Posterior cingulate gyrus (tissue), 11 donors: ENCODE data around the gene KCTD1.

Experiments used
- DNase-seq, 10 donors: peaks; one replicate each; pipeline versions ENCODE4 v3.0.0 to v3.0.0-alpha.2; 2020 to 2021; ENCODE audit warnings: mixed read lengths in 3 of 10
- intact Hi-C: fragments of 100-400 bp; cut with DNase I; formaldehyde crosslinking; loops from one replicate; pipeline ENCODE4 v1.15.1; 2023

Gene KCTD1

DNA sequence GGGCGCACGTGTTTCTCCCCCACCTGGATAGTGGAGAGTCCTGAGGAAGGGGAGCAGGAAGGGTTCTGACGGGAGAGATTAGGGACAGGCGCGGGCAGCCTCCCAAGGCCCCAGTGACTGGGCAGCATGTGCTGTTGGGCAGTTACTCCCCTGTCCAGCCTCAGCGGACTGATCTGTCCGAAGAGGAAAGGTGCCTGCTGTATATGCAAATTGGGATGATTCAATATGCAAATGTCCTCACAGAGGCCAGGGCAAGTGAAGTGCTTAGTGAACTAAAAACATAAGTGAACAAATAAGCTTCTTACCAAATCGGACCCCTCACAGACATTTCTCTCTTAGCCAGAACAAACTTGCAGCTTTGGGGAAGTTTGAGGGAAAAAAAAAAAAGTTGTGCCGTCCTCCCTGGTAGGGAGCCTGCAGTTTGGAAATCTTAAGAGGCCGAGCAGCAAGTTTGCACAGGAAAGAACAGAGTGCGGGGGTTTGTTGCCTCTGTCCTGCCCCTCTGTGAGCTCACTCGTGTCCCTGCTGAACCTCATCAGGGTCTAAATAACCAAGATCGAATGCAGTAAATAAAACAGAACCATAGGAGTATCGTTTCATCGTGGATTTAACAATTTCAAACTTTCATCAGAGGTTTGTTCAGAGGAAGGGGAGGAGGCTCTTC lies 141.4 kb downstream of the KCTD1 start:
- no peak for DNase-seq
- intact Hi-C loops: no loop called here

DNA sequence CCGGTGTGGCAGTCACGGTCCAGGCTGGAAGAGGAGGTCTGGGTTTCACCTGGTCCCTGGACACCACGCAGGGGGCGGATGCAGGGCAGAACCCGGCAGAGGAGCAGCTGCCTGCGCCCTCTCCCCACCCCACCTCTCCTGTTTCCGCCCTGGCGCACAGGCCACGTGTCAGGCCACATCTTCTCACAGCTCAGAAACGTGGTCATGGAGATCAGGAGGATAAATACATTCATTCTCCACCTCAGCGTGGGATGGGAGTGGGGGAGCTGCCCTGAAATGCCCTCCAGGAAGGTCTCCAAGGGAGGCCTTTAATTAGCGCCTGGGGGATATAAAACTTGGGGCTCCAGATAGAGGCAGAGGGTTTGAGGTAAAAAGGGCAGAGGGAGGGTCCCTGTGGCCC lies 142.0 kb downstream of the KCTD1 start:
- intact Hi-C loops: no loop called here

DNA sequence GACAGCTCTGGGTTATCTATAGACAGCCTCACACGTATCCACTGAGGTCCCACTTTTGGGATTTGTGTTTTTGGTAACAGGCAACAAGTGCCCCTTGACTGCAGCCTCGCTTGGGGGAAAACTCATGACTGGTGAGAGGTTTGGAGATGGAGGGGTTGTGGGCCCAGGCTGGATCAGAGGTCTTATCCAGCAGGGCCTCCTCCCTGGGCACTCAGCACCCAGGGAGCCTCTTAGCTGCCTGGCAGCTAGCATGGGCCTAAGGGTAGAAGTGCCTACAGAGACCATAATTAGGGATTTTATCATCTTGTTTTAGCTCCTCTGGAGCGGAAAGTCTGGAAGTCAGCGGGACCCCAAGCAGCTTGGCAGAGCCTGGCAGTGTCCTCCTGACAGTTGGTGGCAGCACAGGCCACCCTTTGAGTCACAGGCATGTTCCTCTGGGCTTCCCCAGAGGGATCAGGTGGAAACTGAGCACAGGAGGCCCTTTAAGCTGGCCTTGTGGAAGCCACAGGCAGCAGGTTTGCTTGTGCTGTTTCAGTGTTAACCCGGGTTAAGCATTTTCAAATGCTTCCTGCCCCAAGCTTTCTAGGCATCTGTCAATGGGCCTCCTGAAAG lies 143.1 kb downstream of the KCTD1 start:
- peak in 9 of 10 donors; percentile 30 to 94 (median 61) for DNase-seq
- intact Hi-C loops: loop anchor here (2.0 kb wide), 1 partner anchor 244 kb away; no protein-coding TSS in a partner anchor

More for the DNA sequence above, 142.0 kb downstream of the KCTD1 start:
- DNase-seq: peak in 1 of 10 donors; percentile 65
